GM06990 (cell line): ENCODE measurements around the gene BHLHE23.

ENCODE experiments used
- DNase-seq: peaks from one replicate; pipeline ENCODE4 v3.0.0-alpha.2; 2011; ENCODE audit not compliant: insufficient read length; ENCODE audit errors: extremely low read depth
- H3K27me3 ChIP-seq: replicated peaks from 2 replicates; pipeline ENCODE4 v1.6.0; 2011; ENCODE audit warnings: low read length; ENCODE audit not compliant: control insufficient read depth, insufficient read depth
- H3K36me3 ChIP-seq: 2 replicates; pipeline ENCODE4 v1.5.1; 2011; ENCODE audit warnings: low read length; ENCODE audit not compliant: control insufficient read depth, insufficient read depth
- H3K4me3 ChIP-seq: replicated peaks from 2 replicates; pipeline ENCODE4 v1.5.1; 2011; ENCODE audit warnings: low read depth, mild to moderate bottlenecking, control low read depth, low read length
- CTCF ChIP-seq: IDR thresholded peaks from 2 replicates; pipeline ENCODE4 v1.5.1; 2011; ENCODE audit warnings: low read length, control low read depth, mild to moderate bottlenecking, inconsistent platforms; ENCODE audit not compliant: insufficient read depth, poor library complexity, severe bottlenecking

BHLHE23 gene

DNA sequence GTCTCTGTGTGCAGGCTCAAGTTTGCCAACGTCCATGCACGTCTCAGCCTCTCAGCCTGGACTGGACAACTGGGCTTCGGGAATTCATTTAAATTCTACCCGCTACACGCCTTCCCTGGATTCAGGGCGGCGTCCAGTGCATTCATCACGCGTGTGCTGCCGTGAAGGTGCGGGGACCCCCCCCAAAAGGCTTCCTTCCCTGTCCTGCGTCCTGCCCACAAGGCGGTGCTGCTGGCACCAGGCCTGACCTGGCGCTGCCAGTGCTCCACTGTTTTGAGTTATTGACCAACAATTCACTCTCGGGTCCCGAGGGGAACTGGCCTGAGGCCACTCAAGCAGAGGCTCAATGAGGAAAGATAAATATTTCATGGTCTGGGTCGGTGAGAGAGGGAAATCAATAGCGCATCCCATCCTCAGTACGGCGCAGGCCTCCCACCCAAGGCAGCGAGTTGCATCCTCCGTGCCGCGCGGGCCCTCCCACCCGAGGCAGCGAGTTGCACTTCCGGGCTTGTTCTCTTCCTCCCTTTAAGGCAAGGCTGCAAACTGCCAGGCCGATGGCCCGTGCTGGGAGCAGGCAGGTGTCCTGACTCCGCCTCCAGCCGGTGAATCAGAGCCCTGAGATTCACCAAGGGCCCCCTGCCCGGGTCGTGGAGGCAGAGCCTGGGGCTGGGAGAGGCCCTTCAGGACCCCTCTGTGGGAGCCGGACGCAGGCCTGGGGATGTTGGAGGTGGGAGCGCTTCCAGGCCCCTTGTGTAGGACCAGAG lies 22.8 kb upstream of the BHLHE23 start:
- Histone ChIP-seq H3K4me3 (no peak overlapping the region), H3K27me3 (no peaks in the 10 kb centered on the region), H3K36me3 (peaks cover 6% of the 10 kb centered on the region)
- TF ChIP-seq CTCF = no peak
- no peak for DNase-seq

DNA sequence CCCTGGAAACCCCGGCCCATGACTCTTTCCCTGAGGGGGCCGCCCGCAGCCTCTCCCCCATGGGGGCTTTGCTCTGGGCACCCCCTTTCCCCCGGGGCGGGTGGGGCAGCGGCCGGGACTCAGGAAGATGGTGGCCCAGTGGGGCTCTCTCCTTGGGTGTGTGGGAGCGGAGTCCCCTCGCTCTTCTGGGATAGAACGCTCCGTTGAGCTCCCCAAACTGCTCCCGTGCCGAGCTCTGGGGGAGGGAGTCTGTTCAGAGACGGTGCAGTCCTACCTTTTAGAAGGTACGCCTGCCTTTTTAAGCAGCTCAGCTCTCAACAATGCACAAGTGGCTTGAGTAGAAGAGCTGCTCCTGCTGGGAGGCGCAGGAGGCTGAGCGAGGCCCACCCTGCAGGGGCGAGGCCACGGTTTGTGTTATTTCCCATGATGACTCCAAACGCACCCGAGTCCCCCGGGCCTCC lies 21.7 kb upstream of the BHLHE23 start:
- Histone ChIP-seq H3K4me3 (no peak overlapping the region), H3K27me3 (no peaks in the 10 kb centered on the region), H3K36me3 (peaks cover 6% of the 10 kb centered on the region)
- no peak for DNase-seq
- TF ChIP-seq CTCF = no peak

DNA sequence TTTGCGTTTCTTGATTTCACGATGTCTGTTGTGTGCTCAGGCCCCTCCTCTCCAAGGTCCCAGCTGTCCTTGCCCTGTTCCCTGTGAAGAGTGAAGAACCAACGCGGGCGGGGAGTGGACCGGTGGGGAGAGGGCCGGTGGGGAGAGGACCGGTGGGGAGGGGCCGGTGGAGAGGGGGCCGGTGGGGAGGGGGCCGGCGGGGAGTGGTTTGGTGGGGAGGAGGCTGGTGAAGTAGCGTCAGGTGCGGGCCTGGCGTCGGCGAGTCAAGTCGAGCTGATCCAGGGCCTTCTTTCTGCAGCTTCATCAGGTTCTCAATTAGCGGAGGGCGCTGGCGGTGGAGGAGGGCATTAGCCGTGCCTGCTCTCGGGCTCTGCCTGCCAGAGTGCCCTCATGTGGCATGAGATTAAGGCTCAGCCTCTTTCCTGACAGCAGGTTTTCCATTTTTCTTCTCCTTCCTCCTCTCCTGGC lies 21.2 kb upstream of the BHLHE23 start:
- peaks cover 6% of the 10 kb centered on the region for H3K36me3 ChIP-seq
- no peak for DNase-seq
- H3K27me3 ChIP-seq = no peaks in the 10 kb centered on the region
- no peak overlapping the region for H3K4me3 ChIP-seq
- TF ChIP-seq CTCF = peak; percentile 27

DNA sequence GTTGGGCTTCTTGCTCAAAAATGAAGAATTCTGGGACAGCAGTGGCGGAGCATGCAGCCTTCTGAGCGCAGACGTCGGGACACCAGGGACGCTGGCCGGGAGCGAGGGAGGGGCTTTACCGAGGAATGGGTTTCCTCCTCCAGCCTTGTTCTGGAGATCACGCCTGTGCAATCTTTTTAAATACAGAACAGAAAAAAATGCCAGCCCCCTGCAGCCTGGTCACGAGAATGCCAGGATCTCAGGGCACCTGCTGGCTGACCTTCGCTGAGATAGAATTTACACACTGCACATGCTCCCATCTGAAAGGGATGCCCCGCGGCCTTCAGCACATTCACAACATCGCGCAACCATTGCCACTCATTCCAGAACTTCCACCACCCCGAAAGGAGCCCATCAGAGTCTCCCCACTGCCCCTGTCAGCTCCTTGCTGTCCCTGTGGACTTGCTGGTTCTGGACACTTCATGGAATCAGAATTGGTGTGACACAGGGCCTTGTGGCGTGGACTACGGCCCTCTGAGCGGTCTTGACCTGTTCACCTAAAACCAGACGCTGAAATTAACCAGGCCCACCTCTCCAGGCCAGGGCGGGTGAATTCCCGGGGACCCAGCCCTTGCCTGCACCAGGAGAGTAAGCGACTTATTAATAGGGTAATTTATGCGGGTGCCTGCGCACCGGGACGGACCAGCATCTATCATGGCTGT lies 20.6 kb upstream of the BHLHE23 start:
- Histone ChIP-seq H3K27me3 (no peaks in the 10 kb centered on the region), H3K36me3 (peaks cover 9% of the 10 kb centered on the region), H3K4me3 (no peak overlapping the region)
- no peak for DNase-seq
- no peak for TF ChIP-seq CTCF

- no peaks in the 10 kb centered on the region for H3K27me3 ChIP-seq
Measured at GRCh38 chr20:63026582-63027165, 19.9 kb upstream of the BHLHE23 start.

More at GRCh38 chr20:63026582-63027165, 19.9 kb upstream of the BHLHE23 start:
- H3K36me3 ChIP-seq = peaks cover 9% of the 10 kb centered on the region
- no peak overlapping the region for H3K4me3 ChIP-seq
- DNase-seq = no peak
- TF ChIP-seq CTCF = no peak
